Measurements from ENCODE around the gene FCRLA. TPM values are rescaled to one million over a fixed set of nuclear protein-coding genes. Genes with fewer than 3 reads are reported as not detected.
"Not testable (repeated sequence)": the region's sequence is repeated elsewhere in the genome, so short reads cannot be mapped to it uniquely, and the experiment has no call there.

FCRLA gene
- total RNA-seq, 4 donors from 2014 or later, result not detected

GRCh38 chr1:161691846-161692245 lies 15.2 kb upstream of the FCRLA start:
- H3K27me3 ChIP-seq, result no peaks in the 10 kb centered on the region
- H3K4me3 ChIP-seq (replicated peaks in 1 of 3), result no peak overlapping the region
- no peak overlapping the region for H3K27ac ChIP-seq
- H3K9me3 ChIP-seq, result no peaks in the 10 kb centered on the region
- no peak for DNase-seq
- no peak for TF ChIP-seq POLR2A (IDR thresholded peaks at IDR 0.05)
- no peak for TF ChIP-seq CTCF (IDR thresholded peaks at IDR 0.05)
- intact Hi-C loops (cut with DNase I), result no loop called here
- H3K36me3 ChIP-seq, result no peaks in the 10 kb centered on the region
- WGBS, 2 donors, result 69 to 75% methylated on average over 3 of the region's 3 CpGs
- no peaks in the 10 kb centered on the region for H3K4me1 ChIP-seq

GRCh38 chr1:161693020-161693712 lies 13.9 kb upstream of the FCRLA start:
- WGBS, 2 donors, result 83 to 85% methylated on average over 12 to 14 of the region's 14 CpGs

GRCh38 chr1:161698302-161698701 lies 8.7 kb upstream of the FCRLA start:
- WGBS, 2 donors, result 93 to 94% methylated on average over 2 of the region's 2 CpGs
- intact Hi-C loops (cut with DNase I); H3K9me3 ChIP-seq; H3K27me3 ChIP-seq; H3K4me3 ChIP-seq (replicated peaks in 1 of 3); DNase-seq; H3K4me1 ChIP-seq; H3K36me3 ChIP-seq; H3K27ac ChIP-seq: not testable (repeated sequence)

More at GRCh38 chr1:161693020-161693712, 13.9 kb upstream of the FCRLA start:
- H3K27ac ChIP-seq; intact Hi-C loops (cut with DNase I); H3K36me3 ChIP-seq; H3K4me1 ChIP-seq; H3K4me3 ChIP-seq (replicated peaks in 1 of 3); H3K27me3 ChIP-seq; H3K9me3 ChIP-seq; DNase-seq: not testable (repeated sequence)

GRCh38 chr1:161702250-161702649 lies 4.8 kb upstream of the FCRLA start:
- H3K36me3 ChIP-seq, result no peaks in the 10 kb centered on the region
- H3K4me1 ChIP-seq, result no peaks in the 10 kb centered on the region
- no peak for DNase-seq
- H3K4me3 ChIP-seq (replicated peaks in 1 of 3), result no peak overlapping the region
- WGBS, 2 donors, result 76 to 80% methylated on average over 8 of the region's 8 CpGs
- H3K27me3 ChIP-seq, result no peaks in the 10 kb centered on the region
- intact Hi-C loops (cut with DNase I), result no loop called here
- H3K9me3 ChIP-seq, result no peaks in the 10 kb centered on the region
- H3K27ac ChIP-seq, result no peak overlapping the region
- TF ChIP-seq POLR2A (IDR thresholded peaks at IDR 0.05) (no peak), CTCF (IDR thresholded peaks at IDR 0.05) (no peak)

- H3K27me3 ChIP-seq, result no peaks in the 10 kb centered on the region
- intact Hi-C loops (cut with DNase I), result no loop called here
- TF ChIP-seq CTCF (IDR thresholded peaks at IDR 0.05) (no peak), POLR2A (IDR thresholded peaks at IDR 0.05) (no peak)
- H3K4me3 ChIP-seq (replicated peaks in 1 of 3), result no peak overlapping the region
- no peaks in the 10 kb centered on the region for H3K9me3 ChIP-seq
- no peaks in the 10 kb centered on the region for H3K4me1 ChIP-seq
- no peaks in the 10 kb centered on the region for H3K36me3 ChIP-seq
- H3K27ac ChIP-seq, result no peak overlapping the region
- DNase-seq, result no peak
- 77 to 78% methylated on average over 4 of the region's 4 CpGs for WGBS, 2 donors
Observed at GRCh38 chr1:161705537-161705936, 1.5 kb upstream of the FCRLA start.

GRCh38 chr1:161706113-161706481 lies 932 bp upstream of the FCRLA start:
- 84 to 90% methylated on average over 3 of the region's 3 CpGs for WGBS, 2 donors
- intact Hi-C loops (cut with DNase I), result no loop called here
- Histone ChIP-seq H3K27ac (no peak overlapping the region), H3K4me1 (no peaks in the 10 kb centered on the region), H3K4me3 (replicated peaks in 1 of 3) (no peak overlapping the region), H3K36me3 (no peaks in the 10 kb centered on the region), H3K27me3 (no peaks in the 10 kb centered on the region), H3K9me3 (no peaks in the 10 kb centered on the region)
- no peak for TF ChIP-seq POLR2A (IDR thresholded peaks at IDR 0.05)
- TF ChIP-seq CTCF (IDR thresholded peaks at IDR 0.05), result no peak
- DNase-seq, result no peak

Data from thyroid gland (tissue), 4 donors.